AG10803 (cell line): ENCODE measurements around the gene RPLP2.

Experiments used
- DNase-seq: peaks from one replicate; pipeline ENCODE4 v3.0.0; 2010; ENCODE audit warnings: low read depth
- H3K4me3 ChIP-seq: 2 replicates; pipeline ENCODE4 v1.5.1; 2011; ENCODE audit warnings: mild to moderate bottlenecking, low read length, control low read depth
- TF ChIP-seq, protein P1 (sequence below): conservative IDR thresholded peaks from 2 replicates; pipeline ENCODE4 v1.5.1; 2011; ENCODE audit warnings: mild to moderate bottlenecking, low read length, control low read depth, inconsistent platforms

RPLP2 gene

DNA sequence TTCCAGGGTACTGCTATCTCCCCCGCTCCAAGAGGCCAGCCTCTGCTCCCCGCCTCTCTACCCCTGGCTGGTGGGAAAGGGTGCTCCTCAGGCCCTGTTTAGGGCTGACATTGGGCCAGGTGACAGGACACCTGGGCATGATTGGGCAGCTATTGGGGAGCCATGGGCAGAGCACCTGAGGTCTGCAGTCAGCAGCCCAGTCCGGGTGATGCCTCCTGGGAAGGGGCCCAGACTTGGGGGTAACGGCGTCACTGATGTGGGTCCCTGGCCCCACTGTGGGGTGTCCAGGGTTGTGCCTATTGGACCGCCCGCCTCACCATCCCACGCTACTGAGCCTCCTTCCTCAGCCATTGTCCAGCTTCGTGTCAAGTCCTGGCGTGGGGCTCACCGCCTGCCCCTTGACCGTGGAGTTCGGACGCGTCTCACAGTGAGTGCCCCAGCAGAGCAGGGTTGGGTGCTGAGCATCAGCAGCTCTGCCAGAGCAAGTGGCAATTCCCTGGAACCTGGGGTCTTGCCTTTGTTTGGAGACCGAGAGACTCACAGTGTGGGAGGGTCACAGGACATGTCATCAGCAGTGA, 29.7 kb upstream of the RPLP2 start:
- DNase-seq, result no peak
- H3K4me3 ChIP-seq, result no peak overlapping the region
- TF ChIP-seq, protein P1, sequence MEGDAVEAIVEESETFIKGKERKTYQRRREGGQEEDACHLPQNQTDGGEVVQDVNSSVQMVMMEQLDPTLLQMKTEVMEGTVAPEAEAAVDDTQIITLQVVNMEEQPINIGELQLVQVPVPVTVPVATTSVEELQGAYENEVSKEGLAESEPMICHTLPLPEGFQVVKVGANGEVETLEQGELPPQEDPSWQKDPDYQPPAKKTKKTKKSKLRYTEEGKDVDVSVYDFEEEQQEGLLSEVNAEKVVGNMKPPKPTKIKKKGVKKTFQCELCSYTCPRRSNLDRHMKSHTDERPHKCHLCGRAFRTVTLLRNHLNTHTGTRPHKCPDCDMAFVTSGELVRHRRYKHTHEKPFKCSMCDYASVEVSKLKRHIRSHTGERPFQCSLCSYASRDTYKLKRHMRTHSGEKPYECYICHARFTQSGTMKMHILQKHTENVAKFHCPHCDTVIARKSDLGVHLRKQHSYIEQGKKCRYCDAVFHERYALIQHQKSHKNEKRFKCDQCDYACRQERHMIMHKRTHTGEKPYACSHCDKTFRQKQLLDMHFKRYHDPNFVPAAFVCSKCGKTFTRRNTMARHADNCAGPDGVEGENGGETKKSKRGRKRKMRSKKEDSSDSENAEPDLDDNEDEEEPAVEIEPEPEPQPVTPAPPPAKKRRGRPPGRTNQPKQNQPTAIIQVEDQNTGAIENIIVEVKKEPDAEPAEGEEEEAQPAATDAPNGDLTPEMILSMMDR, result no peak

GRCh38 chr11:782264-783174, 27.2 kb upstream of the RPLP2 start:
- H3K4me3 ChIP-seq, result no peak overlapping the region
- DNase-seq, result no peak
- TF ChIP-seq, protein P1, result no peak

DNA sequence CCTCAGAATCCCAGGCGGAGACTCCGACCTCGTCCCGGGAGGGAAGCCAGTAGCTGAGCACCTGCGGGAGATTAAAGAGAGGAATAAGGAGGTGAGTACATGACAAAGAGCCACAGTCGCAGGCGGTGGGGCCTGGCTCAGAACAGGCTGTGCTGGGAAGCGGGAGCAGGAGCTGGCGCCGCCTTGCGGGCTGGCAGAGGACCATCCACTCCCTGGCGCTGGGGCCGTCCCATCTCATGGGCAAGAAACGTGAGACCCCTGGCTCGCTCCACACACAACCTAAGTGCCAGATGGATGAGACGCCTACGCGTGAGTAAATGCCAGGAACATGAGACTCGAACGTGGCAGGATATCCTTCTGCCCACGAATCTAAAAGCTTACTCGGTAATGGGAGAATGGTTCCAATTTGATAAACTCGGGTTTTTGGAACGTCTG, 26.2 kb upstream of the RPLP2 start:
- TF ChIP-seq, protein P1, result peak; percentile 78
- H3K4me3 ChIP-seq, result peak overlapping the region; percentile 20
- peak; percentile 90 for DNase-seq

DNA sequence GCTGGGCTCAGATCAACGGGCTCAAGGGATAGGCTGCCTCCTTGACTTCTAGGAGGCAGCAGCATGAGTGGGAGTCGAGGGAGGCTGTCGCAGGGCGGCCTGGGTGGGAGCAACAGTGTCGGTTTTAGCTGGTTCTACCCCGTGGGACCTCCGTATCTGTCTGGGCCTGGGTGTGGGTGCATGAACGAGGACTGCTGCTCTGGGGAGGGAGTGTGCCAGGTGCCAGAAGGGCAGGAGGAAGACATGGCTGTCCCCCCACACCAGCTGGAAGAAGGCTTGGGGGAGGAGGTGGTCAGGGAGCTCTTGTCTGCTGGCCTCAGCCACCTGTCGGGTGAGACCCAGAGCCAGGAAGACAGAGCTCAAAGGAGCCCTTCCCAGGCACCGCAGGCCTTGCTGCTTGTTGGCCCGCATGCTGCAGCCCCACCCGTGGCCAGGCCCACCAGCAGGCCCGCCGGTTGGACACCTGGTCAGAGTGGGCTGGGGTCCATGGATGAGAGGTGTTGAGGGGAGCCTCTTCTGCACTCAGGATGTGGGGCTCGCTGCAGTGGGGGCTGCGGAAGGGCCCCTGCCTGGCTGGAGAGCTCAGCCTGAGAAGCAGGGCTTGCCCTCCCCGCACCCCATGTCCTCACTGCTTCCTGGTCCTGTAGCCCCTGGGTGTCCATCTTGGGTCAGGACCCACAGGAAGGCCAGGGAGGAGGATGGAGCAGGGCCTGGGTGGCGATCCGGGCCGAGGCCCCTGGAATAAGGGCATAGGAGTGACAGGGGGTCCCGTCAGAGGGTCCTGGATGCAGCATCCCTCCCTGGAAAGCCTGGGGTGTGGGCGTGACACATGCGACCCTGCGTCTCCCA, 23.3 kb upstream of the RPLP2 start:
- TF ChIP-seq, protein P1, result no peak
- no peak for DNase-seq

GRCh38 chr11:787084-787675, 22.6 kb upstream of the RPLP2 start:
- TF ChIP-seq, protein P1, result no peak
- no peak for DNase-seq

More for the DNA sequence above, 23.3 kb upstream of the RPLP2 start:
- H3K4me3 ChIP-seq, result no peak overlapping the region

GRCh38 chr11:788009-788640, 21.6 kb upstream of the RPLP2 start:
- no peak overlapping the region for H3K4me3 ChIP-seq
- no peak for DNase-seq
- TF ChIP-seq, protein P1, result no peak; the same call in 1 of the 2 replicates

More at GRCh38 chr11:787084-787675, 22.6 kb upstream of the RPLP2 start:
- no peak overlapping the region for H3K4me3 ChIP-seq
